ENCODE data around the gene FGFR2.

FGFR2 gene

GRCh38 chr10:121591186-121591585, 7.1 kb downstream of the FGFR2 start:
- no peak overlapping the region for H3K27ac ChIP-seq (ENCODE audit: low read depth in 2 of 2, low read length in 2 of 2)
- no peak overlapping the region for H3K9ac ChIP-seq (ENCODE audit: low read depth in 1 of 2, low read length in 2 of 2)
- no peaks in the 10 kb centered on the region for H3K9me3 ChIP-seq (ENCODE audit: control insufficient read depth in 2 of 2, low read length in 2 of 2)
- H3K36me3 ChIP-seq (ENCODE audit: control insufficient read depth in 2 of 2, insufficient read depth in 2 of 2, low read length in 2 of 2), result peaks cover 4 to 11% of the 10 kb centered on the region in 2 donors
- peaks cover 0 to 6% of the 10 kb centered on the region in 2 donors for H3K4me1 ChIP-seq (ENCODE audit: control insufficient read depth in 2 of 2, insufficient read depth in 2 of 2, low read length in 2 of 2)
- H3K4me3 ChIP-seq (ENCODE audit: low read length in 2 of 2), result no peak overlapping the region
- H3K27me3 ChIP-seq (ENCODE audit: control insufficient read depth in 2 of 2, insufficient read depth in 2 of 2, low read length in 2 of 2), result no peaks in the 10 kb centered on the region

- Histone ChIP-seq H3K36me3 (ENCODE audit: control insufficient read depth in 2 of 2, insufficient read depth in 2 of 2, low read length in 2 of 2) (peaks cover 4 to 11% of the 10 kb centered on the region in 2 donors), H3K9ac (ENCODE audit: low read depth in 1 of 2, low read length in 2 of 2) (no peak overlapping the region), H3K27ac (ENCODE audit: low read depth in 2 of 2, low read length in 2 of 2) (no peak overlapping the region), H3K4me1 (ENCODE audit: control insufficient read depth in 2 of 2, insufficient read depth in 2 of 2, low read length in 2 of 2) (peaks cover 0 to 2% of the 10 kb centered on the region in 2 donors), H3K27me3 (ENCODE audit: control insufficient read depth in 2 of 2, insufficient read depth in 2 of 2, low read length in 2 of 2) (no peaks in the 10 kb centered on the region), H3K4me3 (ENCODE audit: low read length in 2 of 2) (no peak overlapping the region), H3K9me3 (ENCODE audit: control insufficient read depth in 2 of 2, low read length in 2 of 2) (no peaks in the 10 kb centered on the region)
Measured at GRCh38 chr10:121590772-121591171, 7.5 kb downstream of the FGFR2 start.

GRCh38 chr10:121589553-121589952, 8.7 kb downstream of the FGFR2 start:
- peaks cover 4 to 11% of the 10 kb centered on the region in 2 donors for H3K36me3 ChIP-seq (ENCODE audit: control insufficient read depth in 2 of 2, insufficient read depth in 2 of 2, low read length in 2 of 2)
- H3K9me3 ChIP-seq (ENCODE audit: control insufficient read depth in 2 of 2, low read length in 2 of 2), result no peaks in the 10 kb centered on the region
- H3K9ac ChIP-seq (ENCODE audit: low read depth in 1 of 2, low read length in 2 of 2), result no peak overlapping the region
- no peak overlapping the region for H3K27ac ChIP-seq (ENCODE audit: low read depth in 2 of 2, low read length in 2 of 2)
- H3K27me3 ChIP-seq (ENCODE audit: control insufficient read depth in 2 of 2, insufficient read depth in 2 of 2, low read length in 2 of 2), result no peaks in the 10 kb centered on the region
- H3K4me1 ChIP-seq (ENCODE audit: control insufficient read depth in 2 of 2, insufficient read depth in 2 of 2, low read length in 2 of 2), result no peaks in the 10 kb centered on the region
- no peak overlapping the region for H3K4me3 ChIP-seq (ENCODE audit: low read length in 2 of 2)

- Histone ChIP-seq H3K36me3 (ENCODE audit: control insufficient read depth in 2 of 2, insufficient read depth in 2 of 2, low read length in 2 of 2) (peaks cover 0 to 3% of the 10 kb centered on the region in 2 donors), H3K27me3 (ENCODE audit: control insufficient read depth in 2 of 2, insufficient read depth in 2 of 2, low read length in 2 of 2) (no peaks in the 10 kb centered on the region), H3K9ac (ENCODE audit: low read depth in 1 of 2, low read length in 2 of 2) (no peak overlapping the region), H3K4me3 (ENCODE audit: low read length in 2 of 2) (no peak overlapping the region), H3K4me1 (ENCODE audit: control insufficient read depth in 2 of 2, insufficient read depth in 2 of 2, low read length in 2 of 2) (peaks cover 0 to 2% of the 10 kb centered on the region in 2 donors), H3K27ac (ENCODE audit: low read depth in 2 of 2, low read length in 2 of 2) (no peak overlapping the region), H3K9me3 (ENCODE audit: control insufficient read depth in 2 of 2, low read length in 2 of 2) (no peaks in the 10 kb centered on the region)
Measured at GRCh38 chr10:121583857-121584256, 14.4 kb downstream of the FGFR2 start.

GRCh38 chr10:121583258-121583657, 15.0 kb downstream of the FGFR2 start:
- no peak overlapping the region for H3K27ac ChIP-seq (ENCODE audit: low read depth in 2 of 2, low read length in 2 of 2)

GRCh38 chr10:121580276-121581116, 17.7 kb downstream of the FGFR2 start:
- no peak overlapping the region for H3K4me3 ChIP-seq (ENCODE audit: low read length in 2 of 2)
- peaks cover 0 to 3% of the 10 kb centered on the region in 2 donors for H3K36me3 ChIP-seq (ENCODE audit: control insufficient read depth in 2 of 2, insufficient read depth in 2 of 2, low read length in 2 of 2)
- no peak overlapping the region for H3K27ac ChIP-seq (ENCODE audit: low read depth in 2 of 2, low read length in 2 of 2)
- H3K9ac ChIP-seq (ENCODE audit: low read depth in 1 of 2, low read length in 2 of 2), result no peak overlapping the region
- peaks cover 0 to 2% of the 10 kb centered on the region in 2 donors for H3K4me1 ChIP-seq (ENCODE audit: control insufficient read depth in 2 of 2, insufficient read depth in 2 of 2, low read length in 2 of 2)
- no peaks in the 10 kb centered on the region for H3K9me3 ChIP-seq (ENCODE audit: control insufficient read depth in 2 of 2, low read length in 2 of 2)
- H3K27me3 ChIP-seq (ENCODE audit: control insufficient read depth in 2 of 2, insufficient read depth in 2 of 2, low read length in 2 of 2), result no peaks in the 10 kb centered on the region

More at GRCh38 chr10:121583258-121583657, 15.0 kb downstream of the FGFR2 start:
- no peaks in the 10 kb centered on the region for H3K9me3 ChIP-seq (ENCODE audit: control insufficient read depth in 2 of 2, low read length in 2 of 2)
- no peaks in the 10 kb centered on the region for H3K27me3 ChIP-seq (ENCODE audit: control insufficient read depth in 2 of 2, insufficient read depth in 2 of 2, low read length in 2 of 2)
- H3K36me3 ChIP-seq (ENCODE audit: control insufficient read depth in 2 of 2, insufficient read depth in 2 of 2, low read length in 2 of 2), result peaks cover 0 to 3% of the 10 kb centered on the region in 2 donors
- peaks cover 0 to 2% of the 10 kb centered on the region in 2 donors for H3K4me1 ChIP-seq (ENCODE audit: control insufficient read depth in 2 of 2, insufficient read depth in 2 of 2, low read length in 2 of 2)
- no peak overlapping the region for H3K9ac ChIP-seq (ENCODE audit: low read depth in 1 of 2, low read length in 2 of 2)
- H3K4me3 ChIP-seq (ENCODE audit: low read length in 2 of 2), result no peak overlapping the region

- Histone ChIP-seq H3K36me3 (ENCODE audit: control insufficient read depth in 2 of 2, insufficient read depth in 2 of 2, low read length in 2 of 2) (peaks cover 0 to 3% of the 10 kb centered on the region in 2 donors), H3K9me3 (ENCODE audit: control insufficient read depth in 2 of 2, low read length in 2 of 2) (no peaks in the 10 kb centered on the region), H3K9ac (ENCODE audit: low read depth in 1 of 2, low read length in 2 of 2) (no peak overlapping the region), H3K27ac (ENCODE audit: low read depth in 2 of 2, low read length in 2 of 2) (no peak overlapping the region), H3K4me1 (ENCODE audit: control insufficient read depth in 2 of 2, insufficient read depth in 2 of 2, low read length in 2 of 2) (peaks cover 0 to 2% of the 10 kb centered on the region in 2 donors), H3K4me3 (ENCODE audit: low read length in 2 of 2) (no peak overlapping the region), H3K27me3 (ENCODE audit: control insufficient read depth in 2 of 2, insufficient read depth in 2 of 2, low read length in 2 of 2) (no peaks in the 10 kb centered on the region)
Measured at GRCh38 chr10:121579656-121580055, 18.6 kb downstream of the FGFR2 start.

GRCh38 chr10:121578965-121579364, 19.3 kb downstream of the FGFR2 start:
- H3K27ac ChIP-seq (ENCODE audit: low read depth in 2 of 2, low read length in 2 of 2), result no peak overlapping the region
- H3K9me3 ChIP-seq (ENCODE audit: control insufficient read depth in 2 of 2, low read length in 2 of 2), result no peaks in the 10 kb centered on the region
- no peak overlapping the region for H3K4me3 ChIP-seq (ENCODE audit: low read length in 2 of 2)
- H3K9ac ChIP-seq (ENCODE audit: low read depth in 1 of 2, low read length in 2 of 2), result no peak overlapping the region
- H3K4me1 ChIP-seq (ENCODE audit: control insufficient read depth in 2 of 2, insufficient read depth in 2 of 2, low read length in 2 of 2), result peaks cover 0 to 2% of the 10 kb centered on the region in 2 donors
- no peaks in the 10 kb centered on the region for H3K27me3 ChIP-seq (ENCODE audit: control insufficient read depth in 2 of 2, insufficient read depth in 2 of 2, low read length in 2 of 2)
- H3K36me3 ChIP-seq (ENCODE audit: control insufficient read depth in 2 of 2, insufficient read depth in 2 of 2, low read length in 2 of 2), result peaks cover 0 to 3% of the 10 kb centered on the region in 2 donors

- H3K27ac ChIP-seq (ENCODE audit: low read depth in 2 of 2, low read length in 2 of 2), result no peak overlapping the region
- no peak overlapping the region for H3K4me3 ChIP-seq (ENCODE audit: low read length in 2 of 2)
- peaks cover 5 to 6% of the 10 kb centered on the region in 2 donors for H3K4me1 ChIP-seq (ENCODE audit: control insufficient read depth in 2 of 2, insufficient read depth in 2 of 2, low read length in 2 of 2)
- H3K36me3 ChIP-seq (ENCODE audit: control insufficient read depth in 2 of 2, insufficient read depth in 2 of 2, low read length in 2 of 2), result peaks cover 0 to 3% of the 10 kb centered on the region in 2 donors
- H3K9me3 ChIP-seq (ENCODE audit: control insufficient read depth in 2 of 2, low read length in 2 of 2), result no peaks in the 10 kb centered on the region
- no peaks in the 10 kb centered on the region for H3K27me3 ChIP-seq (ENCODE audit: control insufficient read depth in 2 of 2, insufficient read depth in 2 of 2, low read length in 2 of 2)
- no peak overlapping the region for H3K9ac ChIP-seq (ENCODE audit: low read depth in 1 of 2, low read length in 2 of 2)
Measured at GRCh38 chr10:121578298-121578697, 19.9 kb downstream of the FGFR2 start.

- no peaks in the 10 kb centered on the region for H3K27me3 ChIP-seq (ENCODE audit: control insufficient read depth in 2 of 2, insufficient read depth in 2 of 2, low read length in 2 of 2)
- H3K9ac ChIP-seq (ENCODE audit: low read depth in 1 of 2, low read length in 2 of 2), result no peak overlapping the region
- H3K4me1 ChIP-seq (ENCODE audit: control insufficient read depth in 2 of 2, insufficient read depth in 2 of 2, low read length in 2 of 2), result peaks cover 9 to 12% of the 10 kb centered on the region in 2 donors
- H3K36me3 ChIP-seq (ENCODE audit: control insufficient read depth in 2 of 2, insufficient read depth in 2 of 2, low read length in 2 of 2), result peaks cover 0 to 3% of the 10 kb centered on the region in 2 donors
- no peak overlapping the region for H3K27ac ChIP-seq (ENCODE audit: low read depth in 2 of 2, low read length in 2 of 2)
- H3K4me3 ChIP-seq (ENCODE audit: low read length in 2 of 2), result no peak overlapping the region
- H3K9me3 ChIP-seq (ENCODE audit: control insufficient read depth in 2 of 2, low read length in 2 of 2), result no peaks in the 10 kb centered on the region
Measured at GRCh38 chr10:121577568-121577967, 20.7 kb downstream of the FGFR2 start.
